Vagina (tissue), 2 donors: ENCODE measurements around the gene SMS. TPM values are rescaled to one million over a fixed set of nuclear protein-coding genes. Genes with fewer than 3 reads are reported as not detected.

Source experiments
- DNase-seq, 2 donors: peaks; one replicate each; pipeline ENCODE4 v3.0.0-alpha.2; 2017; ENCODE audit errors: extremely low spot score in 2 of 2
- H3K27ac ChIP-seq: fragments of 200-600 bp; sonication (generic); one replicate; pipeline ENCODE4 v1.5.1; 2019
- H3K27me3 ChIP-seq: fragments of 200-600 bp; sonication (generic); one replicate; pipeline ENCODE4 v1.5.1; 2019
- H3K36me3 ChIP-seq, 2 donors: fragments of 200-600 bp; sonication (generic); one replicate each; pipeline ENCODE4 v1.5.1; 2017 to 2019
- H3K4me1 ChIP-seq: fragments of 200-600 bp; sonication (generic); one replicate; pipeline ENCODE4 v1.5.1; 2019
- H3K4me3 ChIP-seq, 2 donors: fragments of 200-600 bp; sonication (generic); 1 replicate in 1 of 2; 2 replicates in 1 of 2; pipeline ENCODE4 v1.5.1; 2016 to 2019
- H3K9me3 ChIP-seq: fragments of 200-600 bp; sonication (generic); one replicate; pipeline ENCODE4 v1.5.1; 2019
- CTCF ChIP-seq, 3 experiments: fragments of 450-650 bp in 2 of 3; fragments of 200-600 bp in 1 of 3; sonication (generic) in 1 of 3; IDR thresholded peaks; one replicate each; pipeline ENCODE4 v1.5.1; 2017 to 2019; ENCODE audit warnings: antibody characterized with exemption in 3 of 3, mild to moderate bottlenecking in 2 of 3, moderate library complexity in 2 of 3
- POLR2A ChIP-seq, 2 donors: fragments of 450-650 bp; IDR thresholded peaks; one replicate each; pipeline ENCODE4 v1.6.1; 2017; ENCODE audit warnings: antibody characterized with exemption in 2 of 2, mild to moderate bottlenecking in 2 of 2, moderate library complexity in 2 of 2
- POLR2AphosphoS5 ChIP-seq, 2 donors: sonication (generic); formaldehyde crosslinking; IDR thresholded peaks; one replicate each; pipeline ENCODE4 v1.9.0; 2017; ENCODE audit warnings: antibody characterized with exemption in 2 of 2, mild to moderate bottlenecking in 2 of 2, low read depth in 1 of 2; ENCODE audit not compliant: insufficient read depth in 1 of 2
- intact Hi-C: fragments of 100-400 bp; cut with DNase I; formaldehyde crosslinking; loops from one replicate; pipeline ENCODE4 v1.15.1; 2023
- total RNA-seq: library from RNA; depleted of rRNA; stranded (reverse); fragments of >200 nt; gene quantifications from one replicate; pipeline ENCODE4 v1.2.3, GENCODE V29; 2016

SMS gene
- total RNA-seq, 1 donor from 2014 or later: 36.8 TPM

- Histone ChIP-seq H3K36me3 (peaks cover 0 to 9% of the 10 kb centered on the region in 2 donors), H3K9me3 (no peaks in the 10 kb centered on the region), H3K4me1 (no peaks in the 10 kb centered on the region), H3K27me3 (no peaks in the 10 kb centered on the region), H3K27ac (no peak overlapping the region), H3K4me3 (no peak overlapping the region)
- intact Hi-C loops: loop anchor here (5.0 kb wide), 1 partner anchor 1921 kb away; no protein-coding TSS in a partner anchor
- TF ChIP-seq POLR2A (IDR thresholded peaks at IDR 0.05): no peak
- no peak for DNase-seq
Observed at GRCh38 chrX:21991504-21991903, 51.0 kb downstream of the SMS start.

GRCh38 chrX:21993265-21993664 lies 52.8 kb downstream of the SMS start:
- intact Hi-C loops: loop anchor here (5.0 kb wide), 1 partner anchor 1919 kb away; no protein-coding TSS in a partner anchor
- no peak for TF ChIP-seq POLR2AphosphoS5 (IDR thresholded peaks at IDR 0.05; ENCODE audit: insufficient read depth in 1 of 2, low read depth in 1 of 2)
- no peak for TF ChIP-seq CTCF (IDR thresholded peaks at IDR 0.05)
- no peak for TF ChIP-seq POLR2A (IDR thresholded peaks at IDR 0.05)
- H3K27me3 ChIP-seq: no peaks in the 10 kb centered on the region
- DNase-seq: no peak
- no peaks in the 10 kb centered on the region for H3K9me3 ChIP-seq
- H3K4me1 ChIP-seq: no peaks in the 10 kb centered on the region
- no peak overlapping the region for H3K27ac ChIP-seq
- no peak overlapping the region for H3K4me3 ChIP-seq
- peaks cover 0 to 6% of the 10 kb centered on the region in 2 donors for H3K36me3 ChIP-seq

GRCh38 chrX:21996872-21997455 lies 56.5 kb downstream of the SMS start:
- H3K36me3 ChIP-seq: no peaks in the 10 kb centered on the region
- intact Hi-C loops: no loop called here
- H3K27me3 ChIP-seq: no peaks in the 10 kb centered on the region
- H3K9me3 ChIP-seq: no peaks in the 10 kb centered on the region
- no peaks in the 10 kb centered on the region for H3K4me1 ChIP-seq
- no peak overlapping the region for H3K27ac ChIP-seq
- TF ChIP-seq POLR2AphosphoS5 (IDR thresholded peaks at IDR 0.05; ENCODE audit: insufficient read depth in 1 of 2, low read depth in 1 of 2) (no peak), CTCF (IDR thresholded peaks at IDR 0.05) (no peak), POLR2A (IDR thresholded peaks at IDR 0.05) (no peak)
- H3K4me3 ChIP-seq: no peak overlapping the region
- DNase-seq: no peak

- H3K4me3 ChIP-seq: no peak overlapping the region
- DNase-seq: no peak
- no peaks in the 10 kb centered on the region for H3K4me1 ChIP-seq
- H3K27me3 ChIP-seq: no peaks in the 10 kb centered on the region
- H3K36me3 ChIP-seq: no peaks in the 10 kb centered on the region
- intact Hi-C loops: no loop called here
- H3K9me3 ChIP-seq: no peaks in the 10 kb centered on the region
- H3K27ac ChIP-seq: no peak overlapping the region
- TF ChIP-seq POLR2A (IDR thresholded peaks at IDR 0.05): no peak
- TF ChIP-seq POLR2AphosphoS5 (IDR thresholded peaks at IDR 0.05; ENCODE audit: insufficient read depth in 1 of 2, low read depth in 1 of 2): no peak
- TF ChIP-seq CTCF (IDR thresholded peaks at IDR 0.05): no peak
Observed at GRCh38 chrX:21998037-21998436, 57.5 kb downstream of the SMS start.

GRCh38 chrX:22004866-22005265 lies 64.4 kb downstream of the SMS start:
- Histone ChIP-seq H3K4me3 (no peak overlapping the region), H3K27me3 (no peaks in the 10 kb centered on the region), H3K4me1 (no peaks in the 10 kb centered on the region), H3K9me3 (no peaks in the 10 kb centered on the region), H3K27ac (no peak overlapping the region), H3K36me3 (no peaks in the 10 kb centered on the region)
- intact Hi-C loops: no loop called here
- TF ChIP-seq CTCF (IDR thresholded peaks at IDR 0.05) (no peak), POLR2AphosphoS5 (IDR thresholded peaks at IDR 0.05; ENCODE audit: insufficient read depth in 1 of 2, low read depth in 1 of 2) (no peak), POLR2A (IDR thresholded peaks at IDR 0.05) (no peak)
- no peak for DNase-seq
